WTC11 (cell line): ENCODE data around the gene AADAC.

Experiments
- ATF2 ChIP-seq: sonication (generic); formaldehyde crosslinking; IDR thresholded peaks from 2 replicates; pipeline ENCODE4 v1.8.1; 2022; ENCODE audit warnings: low read depth, missing genetic modification reagents, borderline replicate concordance
- CTCF ChIP-seq: fragments of 200-600 bp; IDR thresholded peaks from 2 replicates; pipeline ENCODE4 v1.8.0; 2022; ENCODE audit warnings: antibody characterized with exemption
- E2F4 ChIP-seq: sonication (generic); formaldehyde crosslinking; IDR thresholded peaks from 2 replicates; pipeline ENCODE4 v1.8.1; 2022; ENCODE audit warnings: low read depth, mild to moderate bottlenecking, moderate library complexity, missing genetic modification reagents, borderline replicate concordance
- ELF4 ChIP-seq: sonication (generic); formaldehyde crosslinking; IDR thresholded peaks from 2 replicates; pipeline ENCODE4 v1.8.1; 2022; ENCODE audit warnings: low read depth, mild to moderate bottlenecking, moderate library complexity, missing genetic modification reagents
- SP1 ChIP-seq: sonication (generic); formaldehyde crosslinking; conservative IDR thresholded peaks from 2 replicates; pipeline ENCODE4 v1.8.1; 2022; ENCODE audit warnings: missing genetic modification reagents
- ZNF219 ChIP-seq: sonication (generic); formaldehyde crosslinking; IDR thresholded peaks from 2 replicates; pipeline ENCODE4 v1.8.0; 2023; ENCODE audit warnings: missing genetic modification reagents, mild to moderate bottlenecking, borderline replicate concordance
- ZNF512 ChIP-seq: sonication (generic); formaldehyde crosslinking; IDR thresholded peaks from 2 replicates; pipeline ENCODE4 v1.8.1; 2022; ENCODE audit warnings: missing genetic modification reagents, borderline replicate concordance

- TF ChIP-seq ZNF512 (no peak), ZNF219 (no peak), E2F4 (CRISPR knock-in tag) (no peak), ELF4 (CRISPR knock-in tag) (no peak), ATF2 (CRISPR knock-in tag) (no peak), CTCF (no peak), SP1 (CRISPR knock-in tag) (no peak)
Observed at GRCh38 chr3:151798466-151798865, 15.4 kb upstream of the AADAC start.
